ENCODE data around the gene LRRC38. TPM values are rescaled to one million over a fixed set of nuclear protein-coding genes. Genes with fewer than 3 reads are reported as not detected.

The LRRC38 gene
- total and polyA plus RNA-seq, 2 of the 4 experiments (the other 2 are of a cell fraction), result not detected

- H4K91ac ChIP-seq (ENCODE audit: insufficient read depth, low read depth, low read length), result no peak overlapping the region
- no peaks in the 10 kb centered on the region for H3K4me1 ChIP-seq (ENCODE audit: control insufficient read depth, insufficient read depth, low read length)
- in situ Hi-C loops (cut with MboI; ENCODE audit: low sequenced_read_pairs) (no loop called here), dilution Hi-C loops (cut with HindIII; ENCODE audit: low sequenced_read_pairs, unreplicated experiment) (no loop called here), intact Hi-C loops (cut with micrococcal nuclease) (no loop called here)
- H3K14ac ChIP-seq (replicated peaks; ENCODE audit: low read depth, low read length), result no peak overlapping the region
- ATAC-seq (ENCODE audit: low read depth), result no peak
- ChIA-PET CTCF (interaction anchor here (0.7 kb wide), 1 partner anchor 26 kb away, joined by 4 read pairs; no protein-coding TSS in a partner anchor), POLR2A (ENCODE audit: unreplicated experiment) (no interaction called here)
- H3K4me3 ChIP-seq (ENCODE audit: insufficient read depth, low read depth, low read length), result no peak overlapping the region
- H3K4ac ChIP-seq (ENCODE audit: low read depth, low read length), result no peak overlapping the region
- H2AK5ac ChIP-seq (ENCODE audit: low read depth, low read length), result no peak overlapping the region
- H4K5ac ChIP-seq (ENCODE audit: low read depth, low read length), result no peak overlapping the region
- H3K9me1 ChIP-seq (ENCODE audit: insufficient read depth, low read length), result no peaks in the 10 kb centered on the region
- no peak overlapping the region for H2BK5ac ChIP-seq (ENCODE audit: low read depth, low read length, poor library complexity, severe bottlenecking)
- DNase-seq, result no peak
- no TSS peak for BruUV-seq (replicated peaks)
- no peak overlapping the region for H2AFZ ChIP-seq (replicated peaks; ENCODE audit: low read length, poor library complexity)
- H2BK15ac ChIP-seq (ENCODE audit: low read depth, low read length), result no peak overlapping the region
- H3K27me3 ChIP-seq (ENCODE audit: control insufficient read depth, insufficient read depth, low read length), result no peaks in the 10 kb centered on the region
- no peak for TF ChIP-seq POLR2A (IDR thresholded peaks at IDR 0.05; ENCODE audit: low read depth, low read length)
- TF ChIP-seq NFE2L2 (IDR thresholded peaks at IDR 0.05; ENCODE audit: low read depth, low read length), result no peak
- TF ChIP-seq FOS (IDR thresholded peaks at IDR 0.05; ENCODE audit: low read depth, low read length), result no peak
- no peak for TF ChIP-seq RFX5 (IDR thresholded peaks at IDR 0.05; ENCODE audit: low read depth, low read length)
- no peak for TF ChIP-seq MAFK (IDR thresholded peaks at IDR 0.05; ENCODE audit: low read depth, low read length)
- no peak for TF ChIP-seq CEBPB (IDR thresholded peaks at IDR 0.05; ENCODE audit: low read depth, low read length)
- peaks cover 29% of the 10 kb centered on the region for H3K9me3 ChIP-seq (ENCODE audit: control insufficient read depth, insufficient read depth, low read length)
- H3K23ac ChIP-seq (ENCODE audit: low read depth, low read length), result no peak overlapping the region
- H3K36me3 ChIP-seq (ENCODE audit: control insufficient read depth, insufficient read depth, low read length), result no peaks in the 10 kb centered on the region
- H2BK20ac ChIP-seq (ENCODE audit: low read depth, low read length), result no peak overlapping the region
- no peaks in the 10 kb centered on the region for H3K79me1 ChIP-seq (ENCODE audit: low read depth in 1 of 2, low read length in 2 of 2)
- no peak overlapping the region for H3K9ac ChIP-seq (ENCODE audit: low read depth, low read length)
- no peak overlapping the region for H3K4me2 ChIP-seq (ENCODE audit: low read depth, low read length)
- no peak overlapping the region for H4K8ac ChIP-seq (ENCODE audit: low read depth in 2 of 2, low read length in 2 of 2)
- H3K18ac ChIP-seq (ENCODE audit: low read depth, low read length), result no peak overlapping the region
- H3K27ac ChIP-seq (ENCODE audit: insufficient read depth, low read length), result no peak overlapping the region
- no peak overlapping the region for H2BK120ac ChIP-seq (ENCODE audit: low read depth, low read length)
- no peak overlapping the region for H2AK9ac ChIP-seq (replicated peaks; ENCODE audit: low read depth, low read length, poor library complexity)
- no peak overlapping the region for H3K56ac ChIP-seq (ENCODE audit: extremely low read depth, insufficient read depth, low read length)
- WGBS, 2 experiments (ENCODE audit: extremely low coverage in 2 of 2, insufficient read length in 1 of 2), result no CpG with 5 or more reads among the region's 4 CpGs
- H4K20me1 ChIP-seq (ENCODE audit: insufficient read depth, low read length), result no peaks in the 10 kb centered on the region
Measured at GRCh38 chr1:13482600-13482999, 31.2 kb downstream of the LRRC38 start.
